GM19452 (cell line): ENCODE results near the gene FAM47E.
"Not testable (repeated sequence)": the region's sequence is repeated elsewhere in the genome, so short reads cannot be mapped to it uniquely, and the experiment has no call there.

Experiments
- ATAC-seq: cut with Tn5 transposase; IDR thresholded peaks from one replicate; pipeline ENCODE4 v1.9.1; 2021; ENCODE audit not compliant: unreplicated experiment

Gene FAM47E

DNA sequence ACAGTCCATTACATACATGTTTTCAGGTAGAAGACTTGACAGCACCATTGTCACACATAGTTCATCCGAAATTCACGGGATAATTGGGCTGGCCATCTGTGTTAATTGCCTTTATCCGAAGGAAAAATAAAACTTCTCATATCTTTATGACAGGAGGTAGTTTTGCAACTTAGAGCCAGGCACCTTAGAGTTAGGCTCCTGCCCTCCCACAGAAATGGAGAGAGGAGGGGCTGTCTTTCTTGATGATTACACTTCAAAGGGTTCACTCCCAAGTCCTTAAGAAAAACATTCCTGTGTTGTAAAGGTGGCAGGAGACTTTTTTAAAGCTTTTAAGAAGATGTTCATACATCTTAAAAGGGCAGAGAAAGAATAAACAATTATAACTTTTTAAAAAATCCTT lies 27.4 kb upstream of the FAM47E start:
- no peak for ATAC-seq

DNA sequence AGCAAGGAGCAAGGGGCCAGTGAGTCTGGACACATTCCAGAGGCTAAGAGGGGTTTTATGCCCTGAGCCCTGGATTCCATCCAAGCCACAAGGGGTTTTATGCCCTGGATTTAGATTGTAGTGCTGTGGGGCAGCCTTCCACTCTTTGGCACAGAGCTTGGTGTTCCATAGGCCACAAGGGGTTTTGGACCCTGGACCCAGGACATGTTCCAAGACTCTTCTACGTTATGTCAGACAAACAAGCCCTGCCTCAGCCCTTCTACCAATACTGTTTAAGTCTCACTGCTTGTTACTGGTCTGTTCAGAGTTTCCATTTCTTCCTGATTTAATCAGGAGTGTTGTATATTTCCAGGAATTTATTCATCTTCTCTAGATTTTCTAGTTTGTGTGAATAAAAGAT lies 25.1 kb upstream of the FAM47E start:
- ATAC-seq = no peak

DNA sequence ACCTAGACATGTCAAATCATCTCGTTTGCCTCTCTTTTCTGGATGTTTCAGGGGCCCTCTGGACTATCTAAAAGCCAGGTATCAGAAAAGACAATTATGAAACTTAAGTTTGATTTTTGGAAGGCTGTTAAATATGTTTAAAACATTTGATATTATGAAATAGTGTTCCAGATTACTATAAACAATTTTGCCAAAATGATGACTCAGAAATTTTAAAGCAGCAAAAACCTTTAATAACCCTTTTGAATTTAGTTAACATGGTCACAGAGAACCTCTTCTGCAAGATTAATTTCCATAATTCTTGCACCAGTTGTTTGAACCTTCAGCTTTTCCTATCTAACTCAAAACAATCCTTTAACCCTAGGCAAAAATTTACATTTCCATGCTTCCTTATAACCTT lies 18.8 kb upstream of the FAM47E start:
- ATAC-seq = no peak

DNA sequence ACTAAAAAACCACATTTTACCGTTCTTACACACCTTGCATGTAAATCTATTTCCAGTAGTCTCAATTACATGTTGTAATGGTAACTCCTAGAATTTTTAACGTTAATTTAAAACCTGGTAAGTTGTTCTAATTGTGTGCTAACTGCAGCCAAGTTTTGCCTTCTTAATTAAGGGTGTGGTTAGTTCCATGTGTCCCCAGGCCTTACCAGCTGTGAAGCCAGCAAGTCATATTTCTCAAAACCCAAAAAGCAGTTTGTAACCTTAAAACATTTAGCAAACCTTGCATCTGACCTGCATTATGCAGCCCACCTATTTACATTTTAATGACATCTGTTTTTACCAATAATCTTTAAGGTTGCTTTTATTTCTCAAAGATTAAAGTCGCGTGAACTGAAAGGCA lies 18.4 kb upstream of the FAM47E start:
- no peak for ATAC-seq

DNA sequence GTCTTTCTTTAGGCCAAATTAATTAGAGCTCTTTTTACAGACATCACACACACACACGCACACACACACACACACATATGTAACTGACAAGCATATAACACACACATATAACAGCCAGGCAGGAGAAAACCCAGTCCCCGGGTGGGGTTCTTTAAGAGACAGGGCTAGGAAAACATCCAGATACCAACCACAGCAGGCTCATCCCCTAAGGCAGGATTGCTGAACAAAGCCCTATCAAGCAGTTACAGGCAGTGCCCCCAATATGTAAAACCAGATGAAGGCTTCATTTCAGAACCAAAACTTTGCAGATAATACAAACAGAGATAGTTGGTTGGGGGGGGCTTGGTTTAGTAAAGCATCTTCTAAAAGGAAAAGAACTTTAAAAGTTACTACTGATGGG lies 18.0 kb upstream of the FAM47E start:
- no peak for ATAC-seq

DNA sequence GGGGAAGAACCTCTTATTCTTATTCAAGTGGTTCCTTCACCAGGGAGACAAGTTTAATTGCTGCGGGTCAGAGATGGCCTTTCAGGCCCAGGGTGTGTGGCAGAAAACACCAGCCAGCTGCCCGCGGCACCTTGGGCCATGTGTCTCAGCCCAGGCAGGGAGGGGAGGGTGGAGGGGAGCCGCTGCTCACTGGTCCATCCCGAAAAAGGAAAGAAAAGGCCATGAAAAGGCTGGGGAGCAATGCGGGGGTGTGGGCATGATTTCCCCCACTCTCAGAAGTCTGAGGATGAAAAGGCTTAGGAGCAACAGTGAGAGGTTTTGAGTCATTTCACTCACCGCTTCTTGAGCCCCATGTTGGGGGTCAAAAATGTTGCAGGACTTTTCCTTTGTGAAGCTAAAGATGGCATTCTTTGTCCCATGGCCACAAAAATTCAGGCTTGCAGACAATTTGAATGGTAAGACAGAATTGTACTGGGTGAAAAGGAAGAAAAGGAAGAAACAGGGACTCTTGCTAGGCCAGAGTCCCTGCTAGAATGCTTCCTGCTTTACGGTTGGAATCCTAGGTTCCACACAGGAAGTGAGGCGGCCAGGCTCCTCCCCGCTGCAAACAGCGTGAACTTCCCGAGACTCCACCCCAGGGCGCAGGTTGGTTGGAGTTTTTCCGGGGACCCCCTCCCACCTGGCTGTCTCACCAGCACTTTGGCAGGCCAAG lies 17.4 kb upstream of the FAM47E start:
- ATAC-seq = no peak

DNA sequence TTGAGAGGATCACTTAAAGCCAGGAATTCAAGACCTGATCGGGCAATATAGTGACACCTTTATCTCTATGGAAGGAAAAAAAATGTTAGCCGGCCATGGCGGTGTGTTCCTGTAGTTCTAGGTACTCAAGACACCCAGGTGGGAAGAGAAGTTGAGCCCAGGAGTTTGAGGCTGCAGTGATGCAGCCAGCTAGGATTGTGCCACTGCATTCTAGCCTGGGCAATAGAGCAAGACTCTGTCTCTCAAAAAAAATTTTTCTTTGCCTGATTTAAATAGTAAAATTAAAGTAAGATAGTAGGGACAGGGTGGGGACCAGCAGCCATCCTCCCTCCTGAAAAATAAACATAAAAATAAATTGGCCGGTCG lies 16.9 kb upstream of the FAM47E start:
- ATAC-seq = no peak

DNA sequence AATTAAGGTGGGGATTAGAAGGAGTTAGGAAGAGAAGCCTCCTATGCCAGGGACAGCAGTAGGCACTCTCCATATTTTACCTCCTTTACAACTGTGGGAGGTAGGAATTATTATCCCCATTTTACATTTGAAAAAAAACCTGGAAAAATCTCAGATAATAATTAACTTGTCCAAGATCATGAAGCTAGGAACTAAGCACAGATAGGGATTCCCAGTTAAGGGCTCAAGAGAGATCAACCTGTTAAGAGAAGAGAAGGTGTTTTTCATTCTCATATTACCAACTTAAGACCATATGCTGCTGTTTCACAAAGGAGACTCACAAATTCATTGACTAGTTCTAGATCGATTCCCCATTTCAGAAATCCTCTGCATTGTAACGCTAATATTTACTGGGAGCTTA lies 16.1 kb upstream of the FAM47E start:
- no peak for ATAC-seq

DNA sequence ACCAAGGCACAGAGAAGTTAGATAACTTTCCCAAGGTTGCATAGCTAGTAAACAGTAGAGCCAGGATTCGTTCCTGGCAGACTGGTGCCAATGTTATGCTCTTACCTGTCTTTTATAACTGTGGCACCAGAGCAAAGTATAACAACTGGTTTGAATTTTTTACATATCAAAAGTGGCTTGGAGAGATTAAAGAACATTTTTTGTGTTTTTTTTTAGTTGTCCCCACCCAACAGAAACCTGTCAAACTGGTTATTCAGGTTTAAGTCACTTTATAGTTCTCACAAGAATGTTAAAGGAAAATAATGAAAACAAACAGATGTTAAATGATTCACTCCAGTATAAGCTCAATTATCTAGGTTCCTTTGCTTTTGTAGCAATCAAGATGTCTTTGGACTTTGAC lies 15.6 kb upstream of the FAM47E start:
- ATAC-seq = no peak

DNA sequence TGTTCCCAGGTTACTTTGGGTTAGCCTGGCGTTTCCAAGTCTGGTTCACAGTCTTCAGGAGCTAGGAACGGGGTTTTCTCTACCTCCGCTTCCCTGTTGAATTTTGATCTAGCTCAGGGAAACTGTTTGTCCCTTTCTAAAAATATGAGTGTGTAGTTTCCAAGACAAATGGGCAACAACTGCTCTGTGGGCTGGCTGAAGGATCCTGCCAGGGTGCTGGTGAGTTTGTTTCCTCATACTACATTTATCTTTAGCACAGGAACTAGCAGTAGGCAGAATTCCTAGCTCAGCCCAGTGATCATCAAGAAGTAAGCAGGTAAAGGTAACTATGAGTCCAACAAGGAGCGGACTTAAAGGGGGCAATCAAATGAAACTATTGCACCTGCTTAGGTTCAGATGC lies 13.3 kb upstream of the FAM47E start:
- no peak for ATAC-seq

DNA sequence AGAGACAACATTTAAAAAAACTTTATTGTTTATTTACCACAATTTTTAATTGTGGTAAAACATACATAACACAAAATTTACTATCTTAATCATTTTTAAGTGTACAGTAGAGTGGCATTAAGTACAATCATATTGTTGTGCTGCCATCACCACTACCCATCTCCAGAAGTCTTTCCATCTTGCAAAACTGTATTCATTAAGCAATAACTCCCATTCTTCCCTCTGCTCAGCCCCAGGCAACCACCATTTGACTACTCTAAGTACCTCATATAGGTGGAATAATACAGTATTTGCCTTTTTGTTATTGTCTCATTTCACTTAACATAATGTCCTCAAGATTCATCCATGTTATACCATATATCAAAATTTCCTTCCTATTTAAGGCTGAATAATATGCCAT lies 12.8 kb upstream of the FAM47E start:
- no peak for ATAC-seq

DNA sequence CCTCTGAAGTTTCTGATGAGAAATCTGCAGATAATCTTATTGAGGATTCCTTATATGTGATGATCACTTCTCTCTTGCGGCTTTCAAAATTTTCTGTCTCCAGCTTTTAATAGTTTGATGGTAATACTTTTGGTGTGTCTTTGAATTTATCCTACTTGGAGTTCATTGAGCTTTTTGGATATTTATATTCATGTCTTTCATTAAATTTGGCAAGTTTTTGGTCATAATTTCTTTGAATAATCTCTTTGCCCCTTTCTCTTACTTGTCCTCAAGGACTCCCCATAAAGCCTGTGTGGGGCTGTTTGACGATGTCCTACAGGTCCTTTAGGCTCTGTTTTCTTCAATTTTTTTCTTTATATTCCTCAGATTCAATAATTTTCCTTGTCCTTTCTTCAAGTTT lies 11.3 kb upstream of the FAM47E start:
- ATAC-seq = no peak

DNA sequence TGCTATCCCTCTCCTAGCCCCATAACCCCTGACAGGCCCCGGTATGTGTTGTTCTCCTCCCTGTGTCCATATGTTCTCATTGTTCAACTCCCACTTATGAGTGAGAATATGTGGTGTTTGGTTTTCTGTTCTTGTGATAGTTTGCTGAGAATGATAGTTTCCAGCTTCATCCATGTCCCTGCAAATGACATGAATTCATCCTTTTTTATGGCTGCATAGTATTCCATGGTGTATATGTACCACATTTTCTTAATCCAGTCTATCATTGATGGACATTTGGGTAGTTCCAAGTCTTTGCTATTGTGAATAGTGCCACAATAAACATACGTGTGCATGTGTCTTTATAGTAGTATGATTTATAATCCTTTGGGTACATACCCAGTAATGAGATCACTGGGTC lies 7.6 kb upstream of the FAM47E start:
- not testable (repeated sequence) for ATAC-seq

DNA sequence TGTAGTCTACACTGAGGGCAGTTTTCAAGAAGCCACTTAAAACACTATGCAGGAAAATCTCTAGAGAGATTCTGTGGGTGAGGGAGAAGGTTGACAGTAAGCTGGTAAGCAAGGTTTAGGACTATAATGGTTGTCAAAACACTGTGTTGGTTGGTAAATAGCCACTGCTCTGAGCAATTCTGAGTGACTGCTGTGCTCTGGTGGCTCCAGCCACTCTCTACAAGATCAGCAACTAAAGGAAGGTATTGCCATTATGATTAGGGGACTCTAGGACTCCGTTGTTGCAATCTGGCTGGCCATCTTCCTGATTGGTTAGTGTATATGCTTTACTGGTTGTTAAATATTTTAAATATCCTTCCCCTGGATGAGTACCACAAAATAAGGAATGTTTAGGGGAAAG lies 5.5 kb upstream of the FAM47E start:
- ATAC-seq = no peak

DNA sequence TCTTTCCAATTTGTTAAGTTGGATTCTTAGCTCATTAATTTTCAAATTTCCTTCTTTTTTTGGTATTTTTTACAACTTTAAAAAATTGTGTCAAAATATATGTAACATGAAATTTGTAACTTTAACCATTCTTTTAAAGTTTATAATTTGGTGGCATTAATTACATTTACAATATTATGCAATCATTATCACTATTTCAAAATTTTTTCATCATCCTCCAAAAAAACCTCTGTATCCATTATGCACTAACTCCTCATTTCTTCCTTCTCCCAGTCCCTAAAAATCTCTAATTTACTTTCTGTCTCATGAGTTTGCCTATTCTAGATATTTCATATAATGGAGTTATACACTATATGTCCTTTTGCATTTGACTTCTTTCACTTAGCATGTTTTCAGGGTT lies 4.7 kb upstream of the FAM47E start:
- ATAC-seq = no peak

DNA sequence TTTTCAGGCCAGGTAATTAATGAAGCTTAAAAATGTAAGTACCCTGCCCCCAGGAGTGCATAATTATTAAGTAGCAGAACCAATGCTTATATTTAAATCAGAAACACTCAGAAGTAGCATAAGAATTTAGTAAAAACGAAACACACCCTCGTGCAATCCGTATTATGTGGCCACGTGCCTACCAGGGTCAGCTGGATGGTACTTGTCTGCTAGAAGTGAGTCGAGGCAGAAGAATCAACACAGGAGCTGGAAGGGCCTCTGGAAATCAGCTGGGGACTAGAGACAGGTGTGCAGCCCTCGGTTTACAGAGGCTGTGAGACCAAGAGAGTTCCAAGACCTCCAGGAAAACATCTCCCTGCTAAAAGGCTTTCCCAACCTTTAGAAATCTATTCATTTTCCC lies 559 bp upstream of the FAM47E start:
- no peak for ATAC-seq

DNA sequence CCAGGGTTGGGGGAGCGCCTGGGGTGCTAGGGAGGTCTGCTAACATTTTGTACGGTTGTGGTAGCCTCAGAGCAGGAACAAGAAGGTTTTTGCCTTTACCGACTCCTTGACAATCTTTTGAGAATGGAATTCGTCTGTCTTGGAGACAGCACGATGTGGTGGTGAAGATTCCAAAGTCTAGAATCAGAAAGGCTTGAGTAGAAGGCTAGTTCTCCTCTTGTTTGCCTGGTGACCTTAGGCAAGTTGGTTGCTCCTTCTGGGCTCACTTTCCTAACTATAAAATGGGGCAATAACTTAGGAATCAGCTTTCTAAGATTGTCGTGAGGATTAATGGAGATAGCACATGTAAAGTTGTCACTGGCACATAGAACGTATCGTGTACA lies 741 bp downstream of the FAM47E start:
- no peak for ATAC-seq

DNA sequence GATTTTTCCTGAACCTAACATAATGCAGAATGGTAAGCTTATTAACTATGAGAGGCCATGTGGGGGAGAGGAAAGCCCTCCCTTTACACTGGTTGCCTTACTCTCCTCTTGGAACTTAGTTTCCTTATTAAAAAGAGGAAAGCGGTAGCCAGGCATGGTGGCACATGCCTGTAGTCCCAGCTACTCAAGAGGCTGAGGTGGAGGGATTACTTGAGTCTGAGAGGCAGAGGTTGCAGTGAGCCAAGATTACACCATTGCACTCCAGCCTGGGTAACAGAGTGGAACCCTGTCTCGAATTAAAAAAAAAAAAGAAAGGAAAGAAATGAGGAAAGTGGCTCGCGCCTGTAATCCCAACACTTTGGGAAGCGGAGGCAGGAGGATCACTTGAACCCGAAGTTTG lies 2.0 kb downstream of the FAM47E start:
- no peak for ATAC-seq

DNA sequence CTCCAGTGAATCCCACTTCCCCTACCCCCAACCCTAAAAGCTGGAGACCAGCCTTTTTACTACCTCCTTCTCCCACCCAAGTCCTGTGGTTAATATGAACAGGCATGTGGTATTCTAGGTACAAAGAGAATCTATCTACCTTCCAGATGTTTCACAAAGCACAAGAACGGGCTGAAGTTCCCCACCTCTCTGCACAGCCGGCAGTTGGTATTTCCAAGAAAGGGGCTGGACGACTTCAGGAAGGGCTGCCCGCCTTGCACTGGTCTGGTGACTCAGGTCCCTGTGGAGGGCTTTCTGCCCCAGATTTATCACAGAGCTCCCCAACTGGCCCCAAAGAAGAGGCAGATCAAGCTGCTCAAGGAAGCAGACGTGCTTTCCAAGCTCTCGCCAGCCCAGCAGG lies 4.5 kb downstream of the FAM47E start:
- ATAC-seq = no peak

DNA sequence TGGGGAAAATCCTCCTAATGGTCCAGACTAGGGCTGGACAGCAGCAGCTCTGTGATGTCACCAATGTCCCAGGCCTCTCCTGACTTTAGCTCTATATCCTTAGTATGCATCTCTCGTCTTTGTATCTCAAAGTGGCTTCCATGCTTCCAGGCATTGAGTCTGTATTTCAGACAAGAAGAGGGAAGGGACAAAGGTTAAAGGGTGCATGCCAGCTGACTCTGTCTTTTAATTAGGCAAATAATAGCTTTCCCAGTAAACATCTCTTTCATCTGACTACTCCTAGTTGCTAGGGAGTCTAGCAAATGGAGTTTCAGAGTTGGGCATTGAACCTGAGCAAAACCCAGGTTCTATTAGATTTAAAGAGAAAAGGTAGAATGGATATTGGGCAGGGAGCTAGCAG lies 5.4 kb downstream of the FAM47E start:
- no peak for ATAC-seq

DNA sequence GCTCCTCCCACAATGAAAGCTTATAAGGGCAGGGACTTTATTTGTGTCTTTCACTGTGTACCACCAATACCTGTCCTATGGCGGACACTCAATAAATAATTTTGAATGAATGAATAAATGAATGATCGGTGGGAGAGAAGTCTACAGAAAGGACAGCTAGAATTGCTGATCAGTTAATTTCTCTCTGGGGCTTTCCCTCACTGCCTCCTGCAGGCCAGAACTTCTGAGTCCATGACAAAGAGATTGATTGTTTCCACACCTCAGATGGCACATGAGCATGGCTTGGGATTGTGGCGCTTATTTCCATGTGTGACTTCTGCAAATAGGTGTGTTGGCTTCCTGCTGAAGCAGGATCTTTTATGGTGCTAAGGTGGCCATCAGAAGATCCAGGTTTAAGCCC lies 6.3 kb downstream of the FAM47E start:
- no peak for ATAC-seq

DNA sequence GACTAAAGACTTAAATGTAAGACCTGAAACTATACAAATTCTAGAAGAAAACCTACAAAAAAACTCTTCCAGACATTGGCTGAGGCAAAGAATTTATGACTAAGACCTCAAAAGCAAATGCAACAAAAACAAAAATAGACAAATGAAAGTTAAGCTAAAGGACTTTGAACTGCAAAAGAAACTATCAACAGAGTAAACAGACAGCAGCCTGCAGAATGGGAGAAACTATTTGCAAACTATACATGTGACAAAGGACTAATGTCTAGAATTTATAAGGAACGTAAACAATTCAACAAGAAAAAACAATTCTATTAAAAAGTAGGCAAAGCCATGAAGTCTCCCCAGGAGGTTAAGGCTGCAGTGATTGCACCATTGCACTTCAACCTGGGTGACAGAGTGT lies 9.1 kb downstream of the FAM47E start:
- ATAC-seq = no peak

DNA sequence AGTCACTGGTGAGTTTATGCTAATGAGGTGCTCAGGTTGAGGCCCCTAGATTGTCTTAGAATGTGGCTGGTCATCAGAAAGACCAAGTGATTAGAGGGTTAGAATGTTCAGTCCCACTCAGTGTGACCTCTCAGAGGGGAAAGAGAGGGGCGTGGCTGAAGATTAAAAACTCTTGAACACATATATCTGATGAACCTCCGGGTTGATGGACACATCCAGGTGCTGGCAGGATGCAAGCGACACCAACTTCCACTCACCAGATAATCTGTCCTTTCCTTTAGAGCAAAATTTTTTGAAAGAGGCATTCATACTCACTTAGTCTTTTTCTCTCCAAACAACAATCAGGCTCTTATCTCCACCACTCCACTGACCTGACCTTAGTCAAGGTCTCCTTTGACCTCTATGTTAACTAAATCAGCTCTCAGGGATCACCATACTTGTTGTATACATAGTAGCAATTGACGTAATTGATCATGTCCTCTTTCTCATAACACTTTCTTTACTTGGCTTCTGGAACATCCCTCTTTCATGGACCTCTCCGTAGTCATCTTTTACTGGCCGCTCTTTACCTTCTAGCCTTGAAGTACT lies 14.2 kb downstream of the FAM47E start:
- no peak for ATAC-seq
